ENCODE measurements around the gene PCGF2.

PCGF2 gene

DNA sequence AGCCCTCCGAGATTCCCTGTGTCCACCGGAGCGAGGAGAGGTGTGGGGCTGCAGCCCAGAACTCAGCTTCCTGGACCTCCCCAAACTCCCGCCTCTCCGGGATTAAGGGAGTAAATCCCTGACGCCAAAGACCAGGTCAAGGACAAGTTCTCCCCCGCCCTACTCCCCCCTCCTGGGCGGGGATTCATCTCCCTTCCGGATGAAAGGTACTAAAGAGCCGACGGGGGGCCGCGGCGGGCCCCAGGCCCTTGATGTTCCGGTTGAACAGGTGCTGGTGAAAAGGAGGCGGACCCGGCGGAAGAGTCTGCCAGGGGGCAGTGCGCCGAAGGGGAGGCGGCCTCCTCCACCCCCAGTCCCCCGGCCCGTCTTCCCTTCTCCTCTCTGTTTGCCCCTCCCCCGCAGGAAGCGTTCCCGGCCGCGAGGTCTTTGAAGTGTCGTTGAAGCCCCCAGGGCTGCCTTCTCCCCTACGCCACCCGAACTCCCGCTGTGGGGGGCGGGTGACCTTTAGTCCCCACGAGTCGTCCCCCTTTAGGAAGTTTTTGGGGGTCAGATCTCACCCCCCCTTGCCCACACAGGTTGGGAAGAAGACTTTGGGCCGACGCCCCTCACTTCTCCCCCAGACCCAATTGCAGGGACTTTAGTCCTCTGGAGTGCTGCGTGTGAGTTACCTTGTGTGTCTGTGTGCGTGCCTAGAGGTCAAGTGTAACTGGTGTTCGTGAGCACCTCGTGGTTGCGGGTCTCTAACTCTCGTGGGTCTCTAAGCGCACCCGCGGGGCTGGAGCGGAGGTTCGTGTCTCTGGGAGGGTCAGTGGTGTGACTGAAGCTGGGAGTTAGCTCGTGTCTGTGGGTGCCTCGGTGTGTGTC, 44.2 kb downstream of the PCGF2 start:
- H3K4me3 ChIP-seq (replicated peaks; ENCODE audit: low read depth, low read length): peak overlapping the region; percentile 75
- no peaks in the 10 kb centered on the region for H3K27me3 ChIP-seq (replicated peaks; ENCODE audit: control insufficient read depth, insufficient read depth, low read length)
- peaks cover under 1% of the 10 kb centered on the region for H3K36me3 ChIP-seq (ENCODE audit: control insufficient read depth, insufficient read depth, low read length)
- DNase-seq (ENCODE audit: extremely low read depth, insufficient read length): peak; percentile 90
- TF ChIP-seq, protein P1, sequence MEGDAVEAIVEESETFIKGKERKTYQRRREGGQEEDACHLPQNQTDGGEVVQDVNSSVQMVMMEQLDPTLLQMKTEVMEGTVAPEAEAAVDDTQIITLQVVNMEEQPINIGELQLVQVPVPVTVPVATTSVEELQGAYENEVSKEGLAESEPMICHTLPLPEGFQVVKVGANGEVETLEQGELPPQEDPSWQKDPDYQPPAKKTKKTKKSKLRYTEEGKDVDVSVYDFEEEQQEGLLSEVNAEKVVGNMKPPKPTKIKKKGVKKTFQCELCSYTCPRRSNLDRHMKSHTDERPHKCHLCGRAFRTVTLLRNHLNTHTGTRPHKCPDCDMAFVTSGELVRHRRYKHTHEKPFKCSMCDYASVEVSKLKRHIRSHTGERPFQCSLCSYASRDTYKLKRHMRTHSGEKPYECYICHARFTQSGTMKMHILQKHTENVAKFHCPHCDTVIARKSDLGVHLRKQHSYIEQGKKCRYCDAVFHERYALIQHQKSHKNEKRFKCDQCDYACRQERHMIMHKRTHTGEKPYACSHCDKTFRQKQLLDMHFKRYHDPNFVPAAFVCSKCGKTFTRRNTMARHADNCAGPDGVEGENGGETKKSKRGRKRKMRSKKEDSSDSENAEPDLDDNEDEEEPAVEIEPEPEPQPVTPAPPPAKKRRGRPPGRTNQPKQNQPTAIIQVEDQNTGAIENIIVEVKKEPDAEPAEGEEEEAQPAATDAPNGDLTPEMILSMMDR (IDR thresholded peaks at IDR 0.05; ENCODE audit: insufficient read depth, low read length, poor library complexity, severe bottlenecking): no peak

DNA sequence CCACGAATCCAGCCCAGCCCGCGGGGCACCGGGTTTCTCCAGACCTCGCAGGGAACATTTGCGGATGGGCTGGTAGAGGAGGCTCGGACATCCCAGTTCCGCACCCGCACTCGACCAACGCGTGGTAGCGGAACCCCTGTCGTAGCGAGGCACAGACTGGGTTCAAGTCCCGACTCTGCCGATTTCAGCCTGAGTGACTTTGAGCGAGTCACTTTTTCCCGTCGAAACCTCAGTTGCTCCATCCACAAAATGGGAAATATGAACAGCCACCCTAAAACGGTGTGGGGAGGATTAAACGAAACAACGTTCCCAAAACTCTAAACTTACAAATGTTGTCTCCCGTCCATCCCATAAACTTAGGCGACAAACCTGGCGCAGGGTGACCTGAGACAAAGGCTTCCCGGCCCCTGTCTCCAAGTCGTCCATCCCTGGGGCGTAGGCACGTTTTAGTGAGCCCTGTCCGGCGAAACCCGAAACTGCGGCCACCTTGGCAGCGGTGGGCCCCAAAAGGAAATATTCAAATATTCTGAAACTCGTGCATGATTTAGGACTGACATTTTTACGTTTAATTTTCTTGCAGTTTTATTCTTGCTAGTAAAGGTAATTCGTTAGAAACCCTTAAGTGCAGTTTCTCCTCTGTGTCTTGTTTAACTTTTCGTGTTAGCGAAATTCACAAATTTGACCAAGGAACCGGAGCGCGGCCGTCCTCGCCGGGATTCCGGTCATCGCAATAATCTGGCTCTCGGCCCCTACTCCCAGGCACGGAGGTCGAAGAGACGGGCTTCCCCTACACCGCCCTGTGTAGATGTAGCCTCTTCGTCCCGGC, 45.0 kb downstream of the PCGF2 start:
- TF ChIP-seq, protein P1 (IDR thresholded peaks at IDR 0.05; ENCODE audit: insufficient read depth, low read length, poor library complexity, severe bottlenecking): no peak
- no peak for DNase-seq (ENCODE audit: extremely low read depth, insufficient read length)
- H3K36me3 ChIP-seq (ENCODE audit: control insufficient read depth, insufficient read depth, low read length): no peaks in the 10 kb centered on the region; the same call in 1 of the 2 replicates
- H3K27me3 ChIP-seq (replicated peaks; ENCODE audit: control insufficient read depth, insufficient read depth, low read length): no peaks in the 10 kb centered on the region
- H3K4me3 ChIP-seq (replicated peaks; ENCODE audit: low read depth, low read length): peak overlapping the region; percentile 75

DNA sequence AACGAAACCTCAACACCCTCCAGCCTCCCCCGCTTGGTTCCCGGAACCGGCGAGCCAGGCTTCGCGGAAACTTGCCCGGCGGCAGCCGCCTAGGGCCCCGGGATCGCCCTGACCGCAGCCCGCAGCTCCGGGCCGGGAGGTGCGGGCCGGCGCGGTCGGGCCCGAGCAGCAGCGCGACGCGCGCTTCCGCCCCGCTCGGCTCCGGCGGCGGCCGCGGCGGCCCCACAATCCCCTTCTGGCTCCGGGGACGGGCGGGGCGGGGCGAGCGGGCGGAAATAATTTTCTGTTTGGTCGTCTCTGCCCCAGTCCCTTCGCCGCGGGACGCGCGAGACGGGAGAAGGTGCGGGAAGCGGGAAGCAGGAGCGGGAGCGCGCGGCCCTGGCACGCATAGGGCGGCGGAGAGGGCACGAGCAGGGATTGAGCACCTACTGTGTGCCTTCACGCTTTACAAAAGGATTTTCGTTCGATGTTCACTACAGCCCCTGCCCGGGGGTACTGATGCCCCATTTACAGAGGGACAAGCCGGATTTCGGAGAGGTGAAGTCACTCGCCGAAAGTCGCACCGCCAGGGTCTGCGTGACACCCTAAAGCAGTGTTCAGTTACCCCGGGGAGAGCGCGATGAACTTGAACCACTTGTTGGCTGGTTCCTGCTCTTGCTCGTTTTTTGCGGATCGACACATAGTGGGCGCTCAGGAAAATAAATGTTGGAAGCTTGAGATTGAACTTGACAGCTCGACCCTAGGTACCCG, 45.8 kb downstream of the PCGF2 start:
- Histone ChIP-seq H3K27me3 (replicated peaks; ENCODE audit: control insufficient read depth, insufficient read depth, low read length) (no peaks in the 10 kb centered on the region), H3K36me3 (ENCODE audit: control insufficient read depth, insufficient read depth, low read length) (no peaks in the 10 kb centered on the region), H3K4me3 (replicated peaks; ENCODE audit: low read depth, low read length) (peak overlapping the region; percentile 75)
- peak; percentile 91 for DNase-seq (ENCODE audit: extremely low read depth, insufficient read length)
- TF ChIP-seq, protein P1 (IDR thresholded peaks at IDR 0.05; ENCODE audit: insufficient read depth, low read length, poor library complexity, severe bottlenecking): no peak

DNA sequence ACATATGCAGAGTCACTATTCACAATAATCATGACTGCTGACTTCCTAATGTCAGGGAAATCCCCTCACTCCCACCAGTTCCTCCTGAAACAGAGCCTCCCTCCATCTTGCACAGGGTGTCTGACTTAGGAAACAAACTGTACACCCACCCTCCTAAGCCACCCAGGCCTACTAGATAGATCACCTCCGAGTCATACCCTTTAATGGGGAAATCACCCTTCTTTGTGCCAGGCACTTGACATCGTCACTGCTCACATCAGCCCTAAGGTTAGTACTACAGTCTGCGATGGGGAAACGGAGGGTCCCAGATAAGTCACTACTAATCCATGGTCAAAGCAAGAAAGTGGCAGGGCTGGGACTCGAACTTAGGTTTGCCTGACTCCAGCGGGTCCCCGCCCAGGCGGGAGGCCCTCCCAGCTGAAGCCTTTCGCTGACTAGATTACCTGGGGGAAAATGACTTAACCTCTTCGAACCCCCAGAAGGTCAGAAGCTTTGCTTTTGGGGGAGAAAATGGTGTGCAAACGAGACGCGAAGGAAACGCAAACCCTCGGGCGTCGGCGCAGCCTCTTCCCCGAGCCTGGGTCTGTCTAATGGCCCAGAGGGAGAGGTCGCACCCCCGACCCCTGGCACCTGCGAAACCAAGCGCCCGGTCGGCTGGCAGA, 46.5 kb downstream of the PCGF2 start:
- DNase-seq (ENCODE audit: extremely low read depth, insufficient read length): peak; percentile 83
- Histone ChIP-seq H3K27me3 (replicated peaks; ENCODE audit: control insufficient read depth, insufficient read depth, low read length) (no peaks in the 10 kb centered on the region), H3K36me3 (ENCODE audit: control insufficient read depth, insufficient read depth, low read length) (no peaks in the 10 kb centered on the region), H3K4me3 (replicated peaks; ENCODE audit: low read depth, low read length) (peak overlapping the region; percentile 75)
- TF ChIP-seq, protein P1 (IDR thresholded peaks at IDR 0.05; ENCODE audit: insufficient read depth, low read length, poor library complexity, severe bottlenecking): no peak

DNA sequence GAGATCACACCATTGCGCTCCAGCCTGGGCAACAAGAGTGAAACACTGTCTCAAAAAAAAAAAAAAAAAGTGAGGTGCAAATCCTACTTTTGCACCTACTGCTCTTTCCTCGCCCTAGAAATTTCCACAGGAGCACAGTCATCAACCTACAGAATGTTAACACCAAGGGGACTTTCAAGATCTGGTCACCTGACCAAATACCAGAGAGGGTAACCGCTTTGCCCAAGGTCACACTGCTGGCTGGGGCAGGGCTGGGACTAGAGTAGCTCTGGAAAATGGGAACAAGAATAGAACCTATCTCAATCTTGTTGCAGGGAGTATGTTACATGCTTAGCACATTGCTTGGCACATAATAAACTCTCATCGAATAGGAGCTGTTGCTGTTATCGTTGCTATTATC, 49.4 kb downstream of the PCGF2 start:
- H3K4me3 ChIP-seq (replicated peaks; ENCODE audit: low read depth, low read length): no peak overlapping the region
- no peaks in the 10 kb centered on the region for H3K27me3 ChIP-seq (replicated peaks; ENCODE audit: control insufficient read depth, insufficient read depth, low read length)
- DNase-seq (ENCODE audit: extremely low read depth, insufficient read length): no peak
- H3K36me3 ChIP-seq (ENCODE audit: control insufficient read depth, insufficient read depth, low read length): no peaks in the 10 kb centered on the region
- TF ChIP-seq, protein P1 (IDR thresholded peaks at IDR 0.05; ENCODE audit: insufficient read depth, low read length, poor library complexity, severe bottlenecking): no peak

Measured in GM06990 (cell line).